GM21529 (cell line): ENCODE results near the gene TMEM235.
"Not testable (repeated sequence)": the region's sequence is repeated elsewhere in the genome, so short reads cannot be mapped to it uniquely, and the experiment has no call there.

ENCODE experiments used
- ATAC-seq: cut with Tn5 transposase; IDR thresholded peaks from one replicate; pipeline ENCODE4 v1.9.1; 2021; ENCODE audit not compliant: unreplicated experiment

TMEM235 gene

DNA sequence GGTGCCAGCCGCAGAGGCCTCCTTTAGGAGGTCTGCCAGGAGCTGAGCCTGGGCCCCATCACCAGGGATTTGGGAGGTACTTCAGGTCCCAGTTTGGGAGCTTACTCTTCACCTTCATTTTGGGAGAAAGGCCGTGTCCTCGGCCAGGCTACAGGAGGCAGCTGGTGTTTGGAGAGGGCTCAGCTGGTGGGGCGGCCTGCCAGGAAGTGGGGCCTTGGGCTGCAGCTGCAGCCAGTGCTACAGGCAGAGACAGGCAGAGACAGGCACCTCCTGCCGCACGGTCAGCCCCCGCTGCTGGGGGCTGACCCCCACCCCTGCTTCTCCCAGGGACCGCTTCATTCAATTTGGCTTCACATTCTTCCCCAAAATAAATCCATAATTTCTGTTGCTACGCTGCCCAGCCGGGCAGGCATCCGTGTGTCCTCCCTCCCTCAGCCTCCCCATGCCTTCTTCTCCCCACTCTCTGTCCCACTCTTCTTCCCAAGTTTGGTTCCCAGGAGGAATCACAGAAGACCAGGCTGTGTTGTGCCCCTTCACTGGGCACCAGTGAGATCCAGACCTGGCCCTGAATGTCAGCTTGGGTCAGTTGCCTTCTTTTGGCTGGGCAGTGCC, 6.1 kb downstream of the TMEM235 start:
- no peak for ATAC-seq

DNA sequence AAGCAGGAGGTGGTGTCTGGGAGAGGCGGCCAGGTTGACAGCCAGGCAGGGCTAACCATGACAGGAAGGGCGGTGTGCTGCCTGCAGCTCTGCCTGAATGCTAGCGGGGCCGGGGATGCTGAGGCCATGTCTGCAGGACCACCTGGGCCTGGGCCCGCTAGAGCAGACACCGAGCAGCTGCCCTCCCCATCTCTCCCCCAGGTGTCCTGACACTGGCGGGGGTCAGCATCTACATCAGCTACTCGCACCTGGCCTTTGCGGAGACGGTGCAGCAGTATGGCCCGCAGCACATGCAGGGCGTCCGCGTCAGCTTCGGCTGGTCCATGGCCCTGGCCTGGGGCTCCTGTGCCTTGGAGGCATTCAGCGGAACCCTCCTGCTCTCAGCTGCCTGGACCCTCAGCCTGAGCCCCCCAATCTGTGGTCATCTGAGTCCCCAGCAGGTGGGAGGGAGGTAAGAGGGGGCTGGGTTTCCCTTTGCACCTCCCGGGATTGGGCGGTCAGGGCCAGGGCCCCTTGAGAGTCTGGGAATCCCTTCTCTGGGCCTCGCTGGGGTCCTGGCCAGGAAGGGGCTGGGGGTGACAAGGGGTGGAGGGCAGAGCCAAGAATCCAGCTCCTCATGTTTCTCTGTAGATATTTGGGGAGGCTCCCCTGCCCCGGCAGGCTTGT, 7.5 kb downstream of the TMEM235 start:
- ATAC-seq, result no peak

DNA sequence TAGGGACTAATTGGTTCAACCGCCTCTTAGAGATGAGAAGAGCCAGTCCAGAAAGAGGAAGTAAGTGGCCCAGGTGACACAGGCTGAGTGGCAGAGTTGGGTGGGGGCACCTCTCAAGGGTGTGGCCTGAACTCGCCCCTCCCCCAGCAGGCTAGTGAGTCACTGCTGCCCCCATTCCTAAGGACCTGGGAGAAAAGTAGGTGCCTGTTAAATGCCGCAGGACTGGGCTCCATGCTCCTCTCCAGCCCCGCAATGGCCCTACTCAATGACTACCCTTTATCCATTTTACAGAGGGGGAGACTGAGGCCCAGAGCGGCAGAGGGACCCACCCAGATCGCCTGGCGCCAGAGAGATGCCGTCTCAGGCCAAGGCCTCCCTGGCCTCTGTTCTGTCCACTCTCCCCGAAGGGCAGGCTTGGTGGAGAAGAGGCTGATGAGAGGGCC, 8.1 kb downstream of the TMEM235 start:
- no peak for ATAC-seq

DNA sequence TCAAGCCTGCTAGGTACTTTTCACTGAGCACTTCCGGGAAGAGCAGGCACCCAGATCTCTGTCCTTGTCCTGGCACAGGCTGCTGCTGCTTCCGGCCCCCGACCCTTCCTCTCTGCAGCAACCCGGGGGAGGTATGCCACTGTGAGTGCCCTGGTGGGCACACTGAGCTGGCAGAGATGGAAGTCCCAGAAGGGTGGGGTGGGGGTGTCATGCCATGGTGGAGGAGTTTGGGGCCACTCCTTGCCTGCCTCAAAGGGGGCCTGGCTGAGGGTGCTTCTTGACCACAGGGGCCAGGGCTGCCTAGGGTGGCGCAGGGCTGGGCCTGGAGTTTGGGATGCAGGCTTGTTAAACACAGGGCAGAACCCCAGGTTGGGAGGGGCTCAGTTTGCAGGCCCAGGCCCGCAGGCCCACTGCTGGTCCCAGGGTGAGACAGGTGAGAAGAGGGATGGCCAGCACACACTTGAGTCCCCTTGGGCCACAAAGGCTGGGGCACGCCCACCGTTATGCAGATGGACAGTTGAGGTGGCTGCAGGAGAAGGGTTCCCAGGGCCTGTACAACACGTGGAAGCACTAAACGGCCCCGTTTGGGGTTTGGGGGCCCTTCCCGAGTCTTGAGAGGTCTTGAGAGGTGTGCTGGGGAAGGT, 8.7 kb downstream of the TMEM235 start:
- no peak for ATAC-seq

DNA sequence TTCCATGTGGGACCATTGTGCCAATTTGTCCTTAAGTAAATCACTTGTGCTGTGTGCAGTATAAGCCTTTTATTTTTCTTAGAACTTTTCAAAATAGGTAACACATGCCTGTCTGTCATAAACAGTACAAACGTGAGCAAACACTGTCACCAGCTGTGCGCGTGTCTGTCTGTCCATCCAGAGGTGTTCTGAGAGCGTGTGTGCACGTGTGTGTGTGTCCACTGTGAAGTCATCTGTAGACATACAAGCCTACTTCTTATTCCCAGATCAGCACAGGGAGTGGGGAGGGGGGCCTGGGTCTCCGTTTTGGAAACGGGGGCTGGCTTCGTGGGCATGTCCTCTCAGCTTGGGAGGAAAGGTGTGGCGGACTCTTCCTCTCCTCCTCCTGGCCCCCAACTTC, 9.4 kb downstream of the TMEM235 start:
- no peak for ATAC-seq

DNA sequence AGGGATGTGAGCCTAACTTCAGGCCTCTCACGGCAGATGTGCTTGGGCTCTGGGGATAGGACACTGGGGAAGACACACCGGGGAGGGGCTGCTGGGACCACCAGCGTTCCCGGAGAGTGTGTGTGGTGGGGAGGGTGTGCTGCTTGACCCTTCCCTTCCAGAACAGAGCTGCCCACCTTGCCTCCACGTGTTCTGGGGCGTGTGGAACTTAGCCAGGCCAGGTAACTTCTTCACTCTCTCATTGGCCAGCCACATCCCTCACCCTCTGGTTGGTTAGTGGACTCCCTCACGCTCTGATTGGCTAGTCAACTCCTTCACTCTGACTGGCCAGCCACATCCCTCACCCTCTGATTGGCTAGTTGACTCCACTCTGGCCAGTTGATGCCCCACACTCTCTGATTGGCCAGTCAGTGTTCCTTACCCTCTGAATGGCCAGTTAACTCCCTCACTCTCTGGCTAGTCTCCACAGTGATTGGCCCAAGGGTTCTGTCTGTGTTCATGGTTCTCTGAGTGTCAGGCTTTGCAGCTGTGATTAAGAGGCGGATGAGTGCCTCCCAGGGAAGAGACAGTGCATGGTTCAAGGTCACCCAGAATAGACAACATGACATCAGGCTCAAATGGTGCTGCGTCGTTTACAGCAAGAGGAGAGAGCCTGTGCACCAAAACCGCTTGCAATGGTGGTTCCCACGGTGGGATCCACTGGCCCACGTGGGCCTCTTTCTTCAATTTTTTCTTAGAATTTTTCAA, 10.0 kb downstream of the TMEM235 start:
- no peak for ATAC-seq

DNA sequence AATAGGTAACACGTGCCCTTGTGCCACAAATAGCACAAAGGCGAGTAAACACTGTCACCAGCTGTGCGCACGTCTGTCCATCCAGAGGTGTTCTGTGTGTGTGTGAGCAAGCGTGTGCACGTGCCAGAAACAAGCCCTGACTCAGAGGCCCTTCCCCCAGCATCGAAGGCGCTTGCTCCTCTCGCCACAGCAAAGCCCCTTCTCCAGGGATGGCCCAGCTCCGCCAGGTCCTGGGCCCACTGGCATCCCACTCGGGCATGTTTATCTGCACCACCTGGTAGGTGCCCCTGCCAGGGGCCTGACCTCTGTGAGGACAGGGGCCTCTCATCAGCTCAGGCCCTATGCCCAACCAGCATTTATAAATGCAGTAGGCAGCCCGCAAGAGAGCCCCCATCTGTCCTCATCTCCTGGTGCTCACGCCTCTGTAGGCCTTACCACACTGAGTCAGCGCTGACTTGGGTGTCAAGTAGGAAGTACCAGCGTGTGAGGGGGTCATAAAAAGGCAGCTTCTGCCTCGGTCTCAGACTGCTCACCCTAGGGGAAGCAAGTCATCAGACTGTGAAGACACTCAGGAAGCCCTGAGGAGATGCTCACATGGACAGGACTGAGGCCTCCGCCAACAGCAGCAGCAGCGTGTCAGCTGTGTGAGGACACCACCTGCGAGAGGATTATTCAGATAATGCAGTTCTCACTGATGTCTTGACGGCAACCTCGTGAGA, 10.8 kb downstream of the TMEM235 start:
- ATAC-seq, result no peak

DNA sequence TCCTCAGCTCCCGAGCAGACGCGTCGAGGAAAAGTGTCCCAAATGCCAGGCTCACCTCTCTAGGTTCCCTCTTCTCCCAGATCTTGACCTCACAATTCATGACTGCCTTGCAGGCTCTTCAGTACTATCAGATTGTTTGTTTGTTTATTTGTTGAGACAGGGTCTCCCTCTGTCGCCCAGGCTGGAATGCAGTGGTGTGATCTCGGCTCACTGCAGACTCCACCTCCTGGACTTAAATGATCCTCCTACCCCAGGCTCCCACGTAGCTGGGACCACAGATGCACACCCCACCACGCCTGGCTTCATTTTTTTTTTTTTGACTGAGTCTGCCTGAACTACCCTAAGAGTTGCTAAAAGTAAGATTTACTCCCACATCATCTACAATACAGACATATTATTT, 15.9 kb downstream of the TMEM235 start:
- ATAC-seq, result no peak

DNA sequence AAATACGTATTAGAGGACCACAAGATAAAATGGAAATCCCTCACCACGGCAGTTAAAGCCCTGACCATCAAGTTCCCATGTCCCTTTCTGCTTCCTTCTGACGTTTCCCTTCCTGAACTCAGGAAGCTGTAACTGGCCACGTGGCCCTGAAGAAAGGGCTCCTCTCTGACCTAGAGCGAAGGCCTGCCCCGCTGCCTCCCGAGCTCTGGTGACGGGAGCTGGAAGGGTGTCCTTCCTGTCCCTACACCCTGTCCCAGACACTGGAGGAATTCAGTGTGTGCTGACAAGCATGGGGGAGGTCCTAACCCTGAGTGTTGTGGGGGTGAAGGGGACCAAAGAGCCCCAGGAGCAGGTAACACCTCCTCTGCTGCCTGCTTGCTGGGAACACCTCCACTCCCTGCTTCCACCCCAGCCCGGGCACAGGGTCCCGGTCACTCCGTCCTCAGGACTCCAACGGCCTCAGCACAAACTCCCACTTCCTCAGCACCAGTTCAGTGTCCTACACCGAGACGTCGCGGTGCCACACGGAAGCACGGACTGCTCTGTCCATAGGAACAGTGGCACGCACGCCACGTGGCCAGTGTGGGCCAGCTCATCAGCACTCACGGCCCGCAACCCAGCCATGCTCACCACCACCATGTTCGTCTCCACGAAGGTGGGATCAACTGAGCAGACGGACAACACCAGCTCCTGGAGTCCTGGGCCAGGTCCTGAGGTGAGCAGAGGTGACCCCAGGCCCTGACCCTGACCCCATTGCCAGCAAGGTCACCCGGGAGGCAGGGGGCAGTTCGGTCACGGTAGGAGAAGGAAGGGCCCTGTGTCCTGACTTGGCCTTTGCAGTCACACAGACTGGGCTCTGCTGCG, 16.9 kb downstream of the TMEM235 start:
- ATAC-seq, result no peak

DNA sequence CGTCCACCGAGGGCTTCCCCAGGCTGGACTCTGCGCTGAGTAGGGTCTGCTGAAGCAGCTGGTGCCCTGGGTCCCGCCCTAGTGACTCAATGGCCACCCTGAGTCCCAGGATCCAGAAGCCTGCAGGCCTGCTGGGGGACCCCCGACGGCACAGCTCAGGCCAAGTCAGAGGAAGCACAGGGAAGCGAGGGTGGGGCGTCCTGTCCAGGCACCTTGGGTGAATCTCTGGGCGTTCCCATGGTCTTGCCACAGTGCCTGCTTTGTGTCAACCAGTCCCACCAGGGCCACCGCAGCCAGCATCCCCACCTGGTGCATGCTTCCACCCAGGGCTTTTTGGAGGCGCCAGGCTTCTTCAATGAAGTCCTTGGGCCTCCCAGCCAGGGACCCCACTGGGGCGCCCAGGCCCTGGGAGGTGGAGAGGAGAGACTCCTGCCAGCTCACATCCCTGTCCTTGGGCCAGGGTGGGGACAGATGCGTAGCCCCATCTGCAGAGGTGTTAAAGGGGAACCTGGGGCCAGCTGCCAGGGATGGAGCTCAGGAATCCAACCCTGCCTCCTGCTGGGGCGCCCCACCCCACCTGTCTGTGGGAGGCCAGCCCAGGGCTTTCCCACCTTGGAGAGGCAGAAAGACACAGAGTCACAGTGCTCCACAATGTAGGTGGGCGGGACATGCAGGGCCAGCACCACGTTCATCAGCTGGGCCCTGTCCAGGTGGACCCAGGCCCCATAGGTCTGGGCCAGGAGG, 17.8 kb downstream of the TMEM235 start:
- no peak for ATAC-seq

DNA sequence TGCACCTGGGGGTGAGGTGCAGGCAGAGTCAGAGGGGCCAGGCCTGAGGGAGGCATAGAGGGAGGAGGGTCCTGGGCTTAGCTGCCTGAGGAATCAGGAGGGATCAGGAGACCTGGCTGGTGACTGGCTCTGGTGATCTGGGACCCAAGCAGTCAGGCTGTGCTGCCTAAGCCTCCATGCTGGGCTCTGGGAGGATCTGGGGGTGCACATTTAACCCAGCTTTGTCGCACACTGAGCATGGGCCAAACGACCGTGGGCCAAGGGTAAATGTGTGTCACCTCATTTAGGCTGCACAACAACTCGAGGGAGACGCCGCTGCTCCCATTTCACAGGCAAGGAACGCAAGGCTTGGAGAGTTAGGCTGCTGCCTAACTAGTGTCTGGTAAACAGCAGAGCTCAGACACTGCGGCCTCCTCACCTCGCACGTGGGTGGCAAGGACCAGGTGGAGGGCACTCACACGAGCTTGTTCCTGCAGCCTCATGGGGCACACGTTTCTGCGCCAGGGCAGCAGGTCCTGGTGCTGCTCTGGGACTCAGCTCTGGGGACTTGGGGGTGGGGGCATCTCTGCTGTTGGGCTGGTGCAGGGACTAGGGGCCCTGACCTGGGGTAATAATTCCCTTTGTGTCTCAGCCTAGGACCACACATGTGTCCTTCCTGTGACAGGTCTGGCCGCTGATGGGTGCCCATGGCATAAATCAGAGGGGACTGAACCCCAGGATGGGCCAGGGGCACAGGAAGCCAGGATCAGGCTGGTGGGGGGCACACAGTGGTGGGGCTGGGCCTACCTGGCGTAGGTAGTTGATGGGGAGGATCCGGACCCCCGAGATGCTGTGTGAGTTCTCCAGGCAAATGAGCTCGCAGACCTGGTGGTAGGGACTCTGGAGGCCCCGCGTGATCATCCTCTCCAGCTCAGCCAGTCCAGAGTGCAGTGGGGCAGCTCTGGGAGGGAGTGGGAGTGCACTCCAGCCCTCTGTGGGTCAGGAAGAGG, 18.7 kb downstream of the TMEM235 start:
- no peak for ATAC-seq

DNA sequence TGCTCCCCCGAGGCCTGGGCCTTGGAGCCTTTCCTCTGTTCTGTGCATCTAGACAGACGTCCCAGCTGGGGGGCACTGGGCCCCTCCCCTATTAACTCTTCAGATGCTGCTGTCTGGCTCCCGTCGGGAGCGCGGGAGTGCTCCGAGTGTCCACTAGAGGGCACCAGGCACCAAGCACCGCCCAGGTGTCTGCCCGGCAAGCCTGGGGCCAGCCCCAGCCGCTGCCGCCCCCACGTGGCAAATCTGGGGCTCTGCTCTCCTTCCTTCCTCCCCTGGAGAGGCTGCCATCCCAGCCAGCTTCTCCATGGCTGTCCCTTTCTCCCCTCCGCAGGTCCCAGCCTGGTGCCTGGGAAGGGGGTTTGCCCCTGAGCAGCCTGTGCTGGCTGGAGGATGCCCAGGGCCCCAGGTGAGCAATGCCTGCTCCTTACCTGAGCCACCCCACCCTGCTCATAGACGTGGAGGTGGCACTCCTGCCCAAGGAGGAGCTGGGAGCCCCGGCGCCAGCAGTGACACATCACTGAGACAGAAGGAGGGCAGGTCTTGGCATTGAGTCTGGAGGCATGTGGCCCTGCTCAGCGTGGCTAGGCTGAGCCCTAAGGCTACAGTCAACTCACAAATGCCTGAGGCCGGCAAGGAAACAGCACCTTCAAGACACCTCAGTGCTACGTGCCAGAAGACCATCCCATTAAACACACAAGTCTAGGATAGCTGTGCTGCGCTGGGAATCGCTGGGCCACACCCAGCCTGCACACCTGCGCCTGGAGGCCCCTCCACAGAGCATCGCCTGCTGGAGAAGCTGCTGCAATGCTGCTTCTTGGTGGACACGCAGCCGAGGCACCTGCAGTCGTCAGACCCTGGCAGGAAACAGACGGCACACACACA, 19.7 kb downstream of the TMEM235 start:
- no peak for ATAC-seq

DNA sequence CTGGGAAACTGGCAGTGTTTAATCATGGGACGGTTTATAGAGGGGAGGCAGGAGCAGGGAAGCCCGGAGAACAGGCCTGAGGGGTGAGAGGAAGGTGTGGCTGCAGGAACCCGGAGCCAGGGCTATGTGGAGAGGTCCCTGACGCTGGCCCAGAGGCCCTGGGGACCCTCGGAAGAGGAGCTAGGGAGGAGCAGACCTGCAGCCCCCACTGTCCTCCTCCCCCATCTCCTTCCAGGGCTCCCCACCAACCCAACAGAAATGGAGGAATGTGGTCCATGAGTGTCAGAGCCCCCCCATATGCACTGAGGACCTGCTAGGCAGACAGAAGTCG, 20.3 kb downstream of the TMEM235 start:
- ATAC-seq, result no peak

DNA sequence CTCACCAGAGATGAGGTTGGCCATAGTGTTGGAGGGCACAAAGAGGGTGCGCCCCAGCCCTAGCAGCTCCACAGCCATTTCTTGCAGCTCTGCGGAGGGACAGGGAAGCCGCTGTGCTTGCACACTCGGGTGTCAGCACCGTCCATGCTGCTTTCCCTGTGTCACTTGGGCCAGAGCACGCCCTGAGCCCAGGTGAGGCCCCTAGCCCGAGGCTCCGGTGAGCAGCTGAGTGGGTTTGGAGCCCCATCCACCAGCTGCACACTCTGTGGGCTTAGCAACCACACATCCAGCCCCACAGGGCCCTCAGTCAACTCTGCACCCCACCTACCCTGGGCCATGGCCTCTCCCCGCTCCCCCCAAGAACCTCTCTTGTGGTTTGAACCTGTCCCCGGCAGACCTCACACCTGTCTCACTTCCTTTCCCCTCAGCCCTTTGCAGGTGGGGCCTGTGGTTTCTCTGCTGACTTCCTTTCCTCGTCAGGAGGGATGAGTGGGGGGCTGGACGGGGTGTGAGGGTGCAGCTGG, 20.7 kb downstream of the TMEM235 start:
- no peak for ATAC-seq

DNA sequence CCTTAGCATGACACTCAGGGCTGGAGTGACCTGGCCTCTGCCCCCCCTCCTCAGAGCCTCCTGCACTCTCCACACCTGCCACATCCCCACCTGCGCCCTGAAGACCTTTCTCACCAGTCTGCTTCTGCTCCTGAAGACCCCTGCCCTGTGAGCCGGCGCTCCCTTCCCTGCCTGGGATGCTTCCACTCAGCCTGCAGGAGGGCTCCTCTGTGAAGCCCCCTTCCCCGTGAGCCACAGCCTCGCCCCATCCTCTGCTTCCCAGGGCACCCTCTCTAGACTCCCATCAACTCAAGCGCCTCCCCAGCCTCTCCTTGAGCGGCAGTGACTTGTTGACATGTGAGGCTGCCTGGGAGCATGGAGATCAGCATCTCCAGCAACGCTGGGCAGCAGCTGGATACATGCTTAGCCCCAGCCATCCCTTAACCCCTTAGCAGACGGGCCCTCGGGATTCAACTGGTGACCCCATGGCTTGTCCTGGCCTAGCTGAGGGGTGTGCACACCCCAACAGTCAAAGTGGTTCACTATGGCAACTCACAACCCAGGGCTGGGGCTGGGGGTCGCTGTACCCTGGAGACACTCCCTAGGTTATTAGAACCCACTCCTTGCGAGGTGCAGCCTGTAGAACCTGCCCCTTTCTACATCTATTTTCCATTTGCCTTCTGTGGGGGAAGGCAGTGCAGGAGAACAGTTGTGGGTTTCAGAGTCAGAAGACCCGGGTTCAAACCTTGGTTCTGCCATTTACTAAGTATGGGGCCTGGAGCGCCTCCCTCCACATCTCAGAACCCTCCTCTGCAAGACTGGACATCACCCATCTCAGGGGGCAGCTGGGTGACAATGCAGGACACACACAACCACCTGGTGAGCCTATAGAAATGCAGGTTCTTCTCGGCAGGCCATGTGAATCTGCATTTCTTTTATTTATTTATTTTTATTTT, 21.5 kb downstream of the TMEM235 start:
- no peak for ATAC-seq

DNA sequence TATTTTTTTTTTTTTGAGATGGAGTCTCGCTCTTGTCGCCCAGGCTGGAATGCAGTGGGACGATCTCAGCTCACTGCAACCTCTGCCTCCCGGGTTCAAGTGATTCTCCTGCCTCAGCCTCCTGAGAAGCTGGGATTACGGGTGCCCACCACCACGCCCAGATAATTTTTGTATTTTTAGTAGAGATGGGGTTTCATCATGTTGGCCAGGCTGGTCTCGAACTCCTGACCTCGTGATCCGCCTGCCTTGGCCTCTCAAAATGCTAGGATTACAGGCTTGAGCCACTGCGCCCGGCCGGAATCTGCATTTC, 22.2 kb downstream of the TMEM235 start:
- ATAC-seq, result not testable (repeated sequence)
